Loucy (cell line): Measurements from ENCODE around the gene TMEM167B.

Experiments used
- H2AFZ ChIP-seq: fragments of 200-600 bp; sonication (generic); 2 replicates; pipeline ENCODE4 v1.6.0; 2016; ENCODE audit warnings: antibody characterized with exemption, mild to moderate bottlenecking, low read length, moderate library complexity
- H3F3A ChIP-seq: fragments of 200-600 bp; 2 replicates; pipeline ENCODE4 v1.6.0; 2016; ENCODE audit warnings: antibody characterized with exemption, low read depth, mild to moderate bottlenecking
- H3K27me3 ChIP-seq: fragments of 200-600 bp; sonication (generic); 2 replicates; pipeline ENCODE4 v1.6.1; 2014; ENCODE audit warnings: low read length, mild to moderate bottlenecking; ENCODE audit not compliant: insufficient read depth, poor library complexity, severe bottlenecking
- H3K36me3 ChIP-seq: fragments of 200-600 bp; sonication (generic); 2 replicates; pipeline ENCODE4 v1.6.1; 2016; ENCODE audit warnings: low read length; ENCODE audit not compliant: insufficient read depth
- H3K4me1 ChIP-seq: fragments of 200-600 bp; sonication (generic); 2 replicates; pipeline ENCODE4 v1.5.1; 2014; ENCODE audit warnings: low read length, mild to moderate bottlenecking; ENCODE audit not compliant: insufficient read depth, poor library complexity, severe bottlenecking
- H3K4me2 ChIP-seq: fragments of 200-600 bp; sonication (generic); 2 replicates; pipeline ENCODE4 v1.6.0; 2014; ENCODE audit warnings: antibody characterized with exemption, low read length, low read depth, mild to moderate bottlenecking; ENCODE audit not compliant: poor library complexity, severe bottlenecking
- H3K4me3 ChIP-seq: fragments of 200-600 bp; sonication (generic); 2 replicates; pipeline ENCODE4 v1.5.1; 2014; ENCODE audit warnings: low read length, mild to moderate bottlenecking, mixed read lengths; ENCODE audit not compliant: poor library complexity, severe bottlenecking
- H3K79me2 ChIP-seq: fragments of 200-600 bp; sonication (generic); 2 replicates; pipeline ENCODE4 v1.6.1; 2014; ENCODE audit warnings: low read length; ENCODE audit not compliant: insufficient read depth
- H3K9ac ChIP-seq: fragments of 200-600 bp; sonication (generic); 2 replicates; pipeline ENCODE4 v1.6.0; 2014; ENCODE audit warnings: mild to moderate bottlenecking, low read depth, low read length, moderate library complexity; ENCODE audit not compliant: poor library complexity, severe bottlenecking
- H3K9me2 ChIP-seq: fragments of 200-600 bp; sonication (generic); replicated peaks from 2 replicates; pipeline ENCODE4 v1.6.1; 2016; ENCODE audit warnings: low read depth, low read length, mixed read lengths
- H3K9me3 ChIP-seq: fragments of 200-600 bp; sonication (generic); 2 replicates; pipeline ENCODE4 v1.6.1; 2014; ENCODE audit warnings: mild to moderate bottlenecking, antibody characterized with exemption, low read length, low read depth; ENCODE audit not compliant: insufficient read depth
- H4K20me1 ChIP-seq: fragments of 200-600 bp; sonication (generic); 2 replicates; pipeline ENCODE4 v1.6.0; 2014; ENCODE audit warnings: antibody characterized with exemption, low read length, mild to moderate bottlenecking; ENCODE audit not compliant: insufficient read depth, poor library complexity, severe bottlenecking
- EZH2phosphoT487 ChIP-seq: fragments of 200-600 bp; IDR thresholded peaks from 2 replicates; pipeline ENCODE4 v1.6.1; 2018; ENCODE audit warnings: antibody characterized with exemption, mild to moderate bottlenecking, moderate library complexity, borderline replicate concordance
- TF ChIP-seq, protein P1 (sequence below): fragments of 200-600 bp; sonication (generic); conservative IDR thresholded peaks from 2 replicates; pipeline ENCODE4 v1.5.1; 2014; ENCODE audit warnings: mild to moderate bottlenecking, antibody characterized with exemption, low read length

The TMEM167B gene

DNA sequence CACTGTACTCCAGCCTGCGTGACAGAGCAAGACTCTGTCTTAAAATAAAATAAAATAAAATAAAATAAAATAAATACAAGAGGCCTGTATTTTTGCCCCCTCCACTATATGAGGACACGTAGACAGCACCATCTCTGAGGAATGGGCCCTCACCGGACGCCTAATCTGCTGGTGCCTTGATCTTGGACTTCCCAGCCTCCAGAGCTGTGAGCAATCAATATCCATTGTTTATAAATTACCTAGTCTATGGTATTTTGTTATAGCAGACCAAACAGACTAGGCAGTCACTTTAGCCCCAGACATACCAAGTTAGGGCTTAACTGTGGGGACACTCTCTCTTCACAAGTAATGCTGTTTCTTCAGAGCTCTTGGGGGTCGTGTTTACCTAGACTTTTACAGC lies 29.8 kb downstream of the TMEM167B start:
- Histone ChIP-seq H3K9ac (no peak overlapping the region), H3K9me3 (no peaks in the 10 kb centered on the region), H4K20me1 (no peaks in the 10 kb centered on the region), H3K4me2 (no peak overlapping the region), H2AFZ (no peak overlapping the region), H3K36me3 (no peaks in the 10 kb centered on the region), H3F3A (no peaks in the 10 kb centered on the region), H3K4me1 (peaks cover 8% of the 10 kb centered on the region), H3K27me3 (no peaks in the 10 kb centered on the region), H3K4me3 (no peak overlapping the region), H3K79me2 (no peaks in the 10 kb centered on the region), H3K9me2 (no peaks in the 10 kb centered on the region)
- no peak for TF ChIP-seq EZH2phosphoT487
- TF ChIP-seq, protein P1, sequence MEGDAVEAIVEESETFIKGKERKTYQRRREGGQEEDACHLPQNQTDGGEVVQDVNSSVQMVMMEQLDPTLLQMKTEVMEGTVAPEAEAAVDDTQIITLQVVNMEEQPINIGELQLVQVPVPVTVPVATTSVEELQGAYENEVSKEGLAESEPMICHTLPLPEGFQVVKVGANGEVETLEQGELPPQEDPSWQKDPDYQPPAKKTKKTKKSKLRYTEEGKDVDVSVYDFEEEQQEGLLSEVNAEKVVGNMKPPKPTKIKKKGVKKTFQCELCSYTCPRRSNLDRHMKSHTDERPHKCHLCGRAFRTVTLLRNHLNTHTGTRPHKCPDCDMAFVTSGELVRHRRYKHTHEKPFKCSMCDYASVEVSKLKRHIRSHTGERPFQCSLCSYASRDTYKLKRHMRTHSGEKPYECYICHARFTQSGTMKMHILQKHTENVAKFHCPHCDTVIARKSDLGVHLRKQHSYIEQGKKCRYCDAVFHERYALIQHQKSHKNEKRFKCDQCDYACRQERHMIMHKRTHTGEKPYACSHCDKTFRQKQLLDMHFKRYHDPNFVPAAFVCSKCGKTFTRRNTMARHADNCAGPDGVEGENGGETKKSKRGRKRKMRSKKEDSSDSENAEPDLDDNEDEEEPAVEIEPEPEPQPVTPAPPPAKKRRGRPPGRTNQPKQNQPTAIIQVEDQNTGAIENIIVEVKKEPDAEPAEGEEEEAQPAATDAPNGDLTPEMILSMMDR, result no peak

DNA sequence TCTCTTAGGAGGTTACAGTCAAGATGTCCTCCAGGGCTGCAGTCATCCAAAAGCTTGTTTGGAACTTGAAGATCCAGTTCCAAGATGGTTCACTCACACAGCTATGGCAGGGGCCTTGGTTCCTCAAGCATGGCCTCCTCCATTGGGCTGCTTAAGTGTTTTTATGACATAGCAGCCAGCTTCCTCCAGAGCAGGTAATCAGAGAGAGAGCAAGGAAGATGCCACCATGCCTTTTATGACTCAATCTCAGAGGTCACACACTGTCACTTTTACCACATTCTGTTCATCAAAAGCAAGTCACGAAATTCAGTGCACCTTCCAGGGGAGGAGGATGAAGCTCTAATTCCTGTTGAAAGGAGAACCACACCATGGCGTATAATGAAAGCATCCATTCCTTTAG lies 40.5 kb downstream of the TMEM167B start:
- no peak overlapping the region for H3K4me2 ChIP-seq
- no peak overlapping the region for H2AFZ ChIP-seq
- H3F3A ChIP-seq, result no peaks in the 10 kb centered on the region
- no peaks in the 10 kb centered on the region for H3K36me3 ChIP-seq
- H3K9me3 ChIP-seq, result no peaks in the 10 kb centered on the region
- TF ChIP-seq EZH2phosphoT487, result no peak
- TF ChIP-seq, protein P1, result no peak
- no peaks in the 10 kb centered on the region for H3K9me2 ChIP-seq
- H3K4me3 ChIP-seq, result no peak overlapping the region
- peaks cover 24% of the 10 kb centered on the region for H3K4me1 ChIP-seq
- H3K27me3 ChIP-seq, result no peaks in the 10 kb centered on the region
- H3K9ac ChIP-seq, result no peak overlapping the region
- no peaks in the 10 kb centered on the region for H3K79me2 ChIP-seq
- H4K20me1 ChIP-seq, result no peaks in the 10 kb centered on the region

- H3K27me3 ChIP-seq, result no peaks in the 10 kb centered on the region
- no peaks in the 10 kb centered on the region for H3K9me3 ChIP-seq
- no peaks in the 10 kb centered on the region for H3K79me2 ChIP-seq
- no peaks in the 10 kb centered on the region for H3K9me2 ChIP-seq
- H3F3A ChIP-seq, result no peaks in the 10 kb centered on the region
- H3K4me3 ChIP-seq, result no peak overlapping the region
- H4K20me1 ChIP-seq, result no peaks in the 10 kb centered on the region
- H2AFZ ChIP-seq, result no peak overlapping the region
- H3K4me1 ChIP-seq, result peaks cover 24% of the 10 kb centered on the region
- no peak for TF ChIP-seq EZH2phosphoT487
- TF ChIP-seq, protein P1, result no peak
- no peak overlapping the region for H3K4me2 ChIP-seq
- no peaks in the 10 kb centered on the region for H3K36me3 ChIP-seq
- no peak overlapping the region for H3K9ac ChIP-seq
Measured at GRCh38 chr1:109131800-109132199, 41.2 kb downstream of the TMEM167B start.
